Measurements from ENCODE around the gene CNKSR2.

DNA sequence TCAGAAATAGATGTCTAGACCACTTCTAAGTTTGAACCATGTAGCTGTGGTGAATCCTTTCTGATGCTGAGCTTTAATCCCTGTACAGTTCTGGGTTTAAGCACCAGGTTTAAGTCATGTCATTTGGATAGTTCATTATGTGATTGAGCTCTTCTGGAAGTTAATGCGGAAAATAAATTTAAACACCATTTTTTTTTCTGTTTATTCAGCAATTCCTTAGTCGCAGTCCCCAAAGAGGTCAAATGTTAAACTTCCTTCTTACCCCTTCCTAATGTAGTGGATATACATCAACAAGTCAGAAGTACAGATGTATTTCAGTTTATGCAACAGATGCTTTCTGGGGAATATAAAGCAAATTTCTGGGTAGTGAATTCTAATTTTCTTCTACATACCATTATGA is 52.9 kb downstream of the CNKSR2 start:
- TF ChIP-seq, protein P1, sequence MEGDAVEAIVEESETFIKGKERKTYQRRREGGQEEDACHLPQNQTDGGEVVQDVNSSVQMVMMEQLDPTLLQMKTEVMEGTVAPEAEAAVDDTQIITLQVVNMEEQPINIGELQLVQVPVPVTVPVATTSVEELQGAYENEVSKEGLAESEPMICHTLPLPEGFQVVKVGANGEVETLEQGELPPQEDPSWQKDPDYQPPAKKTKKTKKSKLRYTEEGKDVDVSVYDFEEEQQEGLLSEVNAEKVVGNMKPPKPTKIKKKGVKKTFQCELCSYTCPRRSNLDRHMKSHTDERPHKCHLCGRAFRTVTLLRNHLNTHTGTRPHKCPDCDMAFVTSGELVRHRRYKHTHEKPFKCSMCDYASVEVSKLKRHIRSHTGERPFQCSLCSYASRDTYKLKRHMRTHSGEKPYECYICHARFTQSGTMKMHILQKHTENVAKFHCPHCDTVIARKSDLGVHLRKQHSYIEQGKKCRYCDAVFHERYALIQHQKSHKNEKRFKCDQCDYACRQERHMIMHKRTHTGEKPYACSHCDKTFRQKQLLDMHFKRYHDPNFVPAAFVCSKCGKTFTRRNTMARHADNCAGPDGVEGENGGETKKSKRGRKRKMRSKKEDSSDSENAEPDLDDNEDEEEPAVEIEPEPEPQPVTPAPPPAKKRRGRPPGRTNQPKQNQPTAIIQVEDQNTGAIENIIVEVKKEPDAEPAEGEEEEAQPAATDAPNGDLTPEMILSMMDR (IDR thresholded peaks at IDR 0.05), result no peak
- TF ChIP-seq EZH2 (IDR thresholded peaks at IDR 0.05), result no peak
- TF ChIP-seq EZH2phosphoT487 (IDR thresholded peaks at IDR 0.05), result no peak

Data from neural progenitor cell (in vitro differentiated cells).